ENCODE measurements around the gene COA8. TPM values are rescaled to one million over a fixed set of nuclear protein-coding genes. Genes with fewer than 3 reads are reported as not detected.
"Not testable (repeated sequence)": the region's sequence is repeated elsewhere in the genome, so short reads cannot be mapped to it uniquely, and the experiment has no call there.

Gene COA8
- polyA plus RNA-seq, 1 donor: 56.4 TPM

GRCh38 chr14:103574104-103574503, 11.3 kb downstream of the COA8 start:
- DNase-seq (ENCODE audit: low read depth): no peak

GRCh38 chr14:103574707-103575285, 12.0 kb downstream of the COA8 start:
- no peak for DNase-seq (ENCODE audit: low read depth)

GRCh38 chr14:103576371-103577024, 13.7 kb downstream of the COA8 start:
- DNase-seq (ENCODE audit: low read depth): no peak

- no peak for DNase-seq (ENCODE audit: low read depth)
Measured at GRCh38 chr14:103578401-103579075, 15.8 kb downstream of the COA8 start.

- no peak for DNase-seq (ENCODE audit: low read depth)
Measured at GRCh38 chr14:103581206-103581605, 18.4 kb downstream of the COA8 start.

- DNase-seq (ENCODE audit: low read depth): no peak
Measured at GRCh38 chr14:103581954-103582703, 19.4 kb downstream of the COA8 start.

GRCh38 chr14:103584326-103584915, 21.7 kb downstream of the COA8 start:
- no peak for DNase-seq (ENCODE audit: low read depth)

GRCh38 chr14:103593577-103593976, 30.8 kb downstream of the COA8 start:
- no peak for DNase-seq (ENCODE audit: low read depth)

GRCh38 chr14:103594265-103594664, 31.5 kb downstream of the COA8 start:
- DNase-seq (ENCODE audit: low read depth): no peak

- no peak for DNase-seq (ENCODE audit: low read depth)
Measured at GRCh38 chr14:103597623-103598377, 35.0 kb downstream of the COA8 start.

GRCh38 chr14:103600503-103600902, 37.7 kb downstream of the COA8 start:
- DNase-seq (ENCODE audit: low read depth): no peak

GRCh38 chr14:103604620-103605019, 41.9 kb downstream of the COA8 start:
- DNase-seq (ENCODE audit: low read depth): no peak

- peak; percentile 97 for DNase-seq (ENCODE audit: low read depth)
Measured at GRCh38 chr14:103606963-103607668, 44.4 kb downstream of the COA8 start.

GRCh38 chr14:103607822-103608221, 45.1 kb downstream of the COA8 start:
- no peak for DNase-seq (ENCODE audit: low read depth)

- not testable (repeated sequence) for DNase-seq (ENCODE audit: low read depth)
Measured at GRCh38 chr14:103609081-103609480, 46.3 kb downstream of the COA8 start.

- DNase-seq (ENCODE audit: low read depth): no peak
Measured at GRCh38 chr14:103611215-103611614, 48.5 kb downstream of the COA8 start.

- no peak for DNase-seq (ENCODE audit: low read depth)
Measured at GRCh38 chr14:103613517-103613916, 50.8 kb downstream of the COA8 start.

GRCh38 chr14:103616635-103617300, 54.0 kb downstream of the COA8 start:
- DNase-seq (ENCODE audit: low read depth): no peak

GRCh38 chr14:103619057-103619456, 56.3 kb downstream of the COA8 start:
- DNase-seq (ENCODE audit: low read depth): no peak

- DNase-seq (ENCODE audit: low read depth): no peak
Measured at GRCh38 chr14:103621860-103622259, 59.1 kb downstream of the COA8 start.
